Islet of Langerhans (tissue), 1 donor: ENCODE measurements around the gene EIF4EBP2.

Experiments
- FAIRE-seq: peaks from one replicate; lab custom pipeline; 2011; peaks lifted over from hg19 to GRCh38; lab: Jason Lieb, UNC

The EIF4EBP2 gene

GRCh38 chr10:70379581-70380176, 24.3 kb upstream of the EIF4EBP2 start:
- no peak for FAIRE-seq

GRCh38 chr10:70380350-70381135, 23.4 kb upstream of the EIF4EBP2 start:
- FAIRE-seq: no peak

- no peak for FAIRE-seq
These were observed 22.2 kb upstream of the EIF4EBP2 start for GRCh38 chr10:70381471-70382421.

- no peak for FAIRE-seq
These were observed 12.3 kb upstream of the EIF4EBP2 start for GRCh38 chr10:70391654-70392053.

- FAIRE-seq: no peak
These were observed 7.8 kb upstream of the EIF4EBP2 start for GRCh38 chr10:70396140-70396539.

GRCh38 chr10:70399177-70399576, 4.8 kb upstream of the EIF4EBP2 start:
- no peak for FAIRE-seq

GRCh38 chr10:70403483-70404035, 386 bp upstream of the EIF4EBP2 start:
- FAIRE-seq: no peak

- no peak for FAIRE-seq
These were observed 767 bp downstream of the EIF4EBP2 start for GRCh38 chr10:70404787-70405036.

GRCh38 chr10:70405037-70405824, 1.3 kb downstream of the EIF4EBP2 start:
- no peak for FAIRE-seq

- no peak for FAIRE-seq
These were observed 5.8 kb downstream of the EIF4EBP2 start for GRCh38 chr10:70409772-70410171.

- no peak for FAIRE-seq
These were observed 6.7 kb downstream of the EIF4EBP2 start for GRCh38 chr10:70410608-70411007.

GRCh38 chr10:70412356-70412755, 8.4 kb downstream of the EIF4EBP2 start:
- no peak for FAIRE-seq

GRCh38 chr10:70417568-70417967, 13.6 kb downstream of the EIF4EBP2 start:
- FAIRE-seq: no peak

GRCh38 chr10:70418229-70418628, 14.3 kb downstream of the EIF4EBP2 start:
- FAIRE-seq: no peak

- FAIRE-seq: no peak
These were observed 14.8 kb downstream of the EIF4EBP2 start for GRCh38 chr10:70418713-70419112.

GRCh38 chr10:70424320-70424719, 20.4 kb downstream of the EIF4EBP2 start:
- no peak for FAIRE-seq

GRCh38 chr10:70425096-70425495, 21.2 kb downstream of the EIF4EBP2 start:
- FAIRE-seq: no peak

GRCh38 chr10:70426823-70427222, 22.9 kb downstream of the EIF4EBP2 start:
- FAIRE-seq: no peak

GRCh38 chr10:70430493-70431445, 26.8 kb downstream of the EIF4EBP2 start:
- no peak for FAIRE-seq

GRCh38 chr10:70432101-70432500, 28.2 kb downstream of the EIF4EBP2 start:
- FAIRE-seq: no peak
